Fibroblast of lung (primary cell): ENCODE results near the gene ASXL2. TPM values are rescaled to one million over a fixed set of nuclear protein-coding genes. Genes with fewer than 3 reads are reported as not detected.
"Not testable (repeated sequence)": the region's sequence is repeated elsewhere in the genome, so short reads cannot be mapped to it uniquely, and the experiment has no call there.

Experiments
- DNase-seq, 2 donors: peaks; one replicate each; pipeline versions ENCODE4 v3.0.0 to v3.0.0-alpha.2; 2010; ENCODE audit warnings: low read depth in 2 of 2
- H2AFZ ChIP-seq: 2 replicates; pipeline ENCODE4 v1.5.1; 2012; ENCODE audit warnings: low read length, control low read depth, inconsistent platforms
- H3K27ac ChIP-seq: 2 replicates; pipeline ENCODE4 v1.5.1; 2011; ENCODE audit warnings: low read length, control low read depth; ENCODE audit not compliant: insufficient read depth
- H3K27me3 ChIP-seq: 2 replicates; pipeline ENCODE4 v1.5.1; 2011; ENCODE audit warnings: mild to moderate bottlenecking, low read length; ENCODE audit not compliant: control insufficient read depth, insufficient read depth
- H3K36me3 ChIP-seq: 2 replicates; pipeline ENCODE4 v1.5.1; 2011; ENCODE audit warnings: low read length; ENCODE audit not compliant: control insufficient read depth, insufficient read depth
- H3K4me1 ChIP-seq: 2 replicates; pipeline ENCODE4 v1.5.1; 2011; ENCODE audit warnings: low read length; ENCODE audit not compliant: control insufficient read depth, insufficient read depth; ENCODE audit errors: extremely low read depth
- H3K4me2 ChIP-seq: 2 replicates; pipeline ENCODE4 v1.5.1; 2011; ENCODE audit warnings: low read length, control low read depth; ENCODE audit not compliant: insufficient read depth; ENCODE audit errors: extremely low read depth
- H3K4me3 ChIP-seq, 4 experiments: fragments of 200-600 bp in 1 of 4; sonication (generic) in 1 of 4; replicated peaks in 1 of 4; 2 replicates each; pipeline ENCODE4 v1.5.1; 2011 to 2016; ENCODE audit warnings: low read length in 4 of 4, low read depth in 3 of 4, mild to moderate bottlenecking in 3 of 4, control low read depth in 2 of 4, inconsistent platforms in 1 of 4, mixed read lengths in 1 of 4; ENCODE audit not compliant: insufficient read depth in 1 of 4; ENCODE audit errors: control extremely low read depth in 1 of 4
- H3K79me2 ChIP-seq: 2 replicates; pipeline ENCODE4 v1.5.1; 2012; ENCODE audit warnings: mild to moderate bottlenecking, low read length, inconsistent platforms; ENCODE audit not compliant: control insufficient read depth, insufficient read depth
- H3K9ac ChIP-seq: 2 replicates; pipeline ENCODE4 v1.5.1; 2011; ENCODE audit warnings: mild to moderate bottlenecking, low read length, control low read depth; ENCODE audit not compliant: insufficient read depth
- H3K9me3 ChIP-seq: 2 replicates; pipeline ENCODE4 v1.5.1; 2012; ENCODE audit warnings: low read depth, low read length; ENCODE audit not compliant: control insufficient read depth, insufficient read depth
- H4K20me1 ChIP-seq: 2 replicates; pipeline ENCODE4 v1.5.1; 2011; ENCODE audit warnings: low read length; ENCODE audit not compliant: control insufficient read depth, insufficient read depth; ENCODE audit errors: extremely low read depth
- EZH2 ChIP-seq: IDR thresholded peaks from 2 replicates; pipeline ENCODE4 v1.5.1; 2012; ENCODE audit warnings: low read length, control low read depth, mild to moderate bottlenecking; ENCODE audit errors: missing control alignments
- polyA plus RNA-seq, 2 donors: library from polyadenylated mRNA; depleted of rRNA in 1 of 2; stranded (reverse) in 1 of 2; unstranded in 1 of 2; fragments of >200 nt; gene quantifications; 2 replicates each; pipeline ENCODE4 v1.2.1, GENCODE V29; 2011 to 2012; ENCODE audit warnings: missing spikeins in 1 of 2
- total RNA-seq: library from RNA; depleted of rRNA; stranded (reverse); fragments of >200 nt; gene quantifications from 2 replicates; pipeline ENCODE4 v1.2.1, GENCODE V29; 2014
- TF ChIP-seq, protein P1 (sequence below), 2 donors: IDR thresholded peaks in 1 of 2; conservative IDR thresholded peaks in 1 of 2; 1 replicate in 1 of 2; 2 replicates in 1 of 2; pipeline ENCODE4 v1.5.1; 2011 to 2012; ENCODE audit warnings: low read length in 2 of 2, control low read depth in 1 of 2, inconsistent platforms in 1 of 2, low read depth in 1 of 2, mild to moderate bottlenecking in 1 of 2

ASXL2 gene
- total and polyA plus RNA-seq, 2 donors (not counting 1 experiment from before 2014, with no cell fraction given), result 5.9 to 16.6 TPM

DNA sequence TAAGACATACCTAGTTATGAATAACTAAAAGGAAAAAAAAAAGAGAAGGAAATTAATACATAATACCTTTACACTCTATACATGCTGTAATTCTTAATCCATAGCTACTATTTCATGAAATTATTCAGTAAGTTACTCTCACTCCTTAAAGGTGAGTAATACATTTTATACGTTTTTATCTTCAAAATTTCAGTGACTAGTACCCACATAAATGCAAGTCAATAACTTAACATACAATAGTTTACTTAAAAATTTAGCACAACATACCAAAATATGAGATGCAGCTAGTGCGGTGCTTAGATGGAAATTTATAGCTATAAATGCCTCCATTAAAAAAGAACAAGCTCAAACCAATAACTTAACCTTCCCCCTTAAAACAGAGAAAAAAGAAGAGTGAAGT, 168.9 kb downstream of the ASXL2 start:
- H3K9me3 ChIP-seq, result no peaks in the 10 kb centered on the region
- no peak for DNase-seq
- no peak overlapping the region for H3K27ac ChIP-seq
- H3K4me1 ChIP-seq, result no peaks in the 10 kb centered on the region
- no peaks in the 10 kb centered on the region for H3K36me3 ChIP-seq
- no peaks in the 10 kb centered on the region for H4K20me1 ChIP-seq
- H3K4me2 ChIP-seq, result no peak overlapping the region
- no peak overlapping the region for H2AFZ ChIP-seq
- H3K4me3 ChIP-seq, result no peak overlapping the region
- no peaks in the 10 kb centered on the region for H3K79me2 ChIP-seq
- no peaks in the 10 kb centered on the region for H3K27me3 ChIP-seq
- H3K9ac ChIP-seq, result no peak overlapping the region
- no peak for TF ChIP-seq EZH2
- TF ChIP-seq, protein P1, sequence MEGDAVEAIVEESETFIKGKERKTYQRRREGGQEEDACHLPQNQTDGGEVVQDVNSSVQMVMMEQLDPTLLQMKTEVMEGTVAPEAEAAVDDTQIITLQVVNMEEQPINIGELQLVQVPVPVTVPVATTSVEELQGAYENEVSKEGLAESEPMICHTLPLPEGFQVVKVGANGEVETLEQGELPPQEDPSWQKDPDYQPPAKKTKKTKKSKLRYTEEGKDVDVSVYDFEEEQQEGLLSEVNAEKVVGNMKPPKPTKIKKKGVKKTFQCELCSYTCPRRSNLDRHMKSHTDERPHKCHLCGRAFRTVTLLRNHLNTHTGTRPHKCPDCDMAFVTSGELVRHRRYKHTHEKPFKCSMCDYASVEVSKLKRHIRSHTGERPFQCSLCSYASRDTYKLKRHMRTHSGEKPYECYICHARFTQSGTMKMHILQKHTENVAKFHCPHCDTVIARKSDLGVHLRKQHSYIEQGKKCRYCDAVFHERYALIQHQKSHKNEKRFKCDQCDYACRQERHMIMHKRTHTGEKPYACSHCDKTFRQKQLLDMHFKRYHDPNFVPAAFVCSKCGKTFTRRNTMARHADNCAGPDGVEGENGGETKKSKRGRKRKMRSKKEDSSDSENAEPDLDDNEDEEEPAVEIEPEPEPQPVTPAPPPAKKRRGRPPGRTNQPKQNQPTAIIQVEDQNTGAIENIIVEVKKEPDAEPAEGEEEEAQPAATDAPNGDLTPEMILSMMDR (conservative IDR thresholded peaks at IDR 0.05 in 1 of 2, IDR thresholded peaks at IDR 0.05 in 1 of 2; ENCODE audit: low read depth in 1 of 2, low read length in 2 of 2), result no peak

DNA sequence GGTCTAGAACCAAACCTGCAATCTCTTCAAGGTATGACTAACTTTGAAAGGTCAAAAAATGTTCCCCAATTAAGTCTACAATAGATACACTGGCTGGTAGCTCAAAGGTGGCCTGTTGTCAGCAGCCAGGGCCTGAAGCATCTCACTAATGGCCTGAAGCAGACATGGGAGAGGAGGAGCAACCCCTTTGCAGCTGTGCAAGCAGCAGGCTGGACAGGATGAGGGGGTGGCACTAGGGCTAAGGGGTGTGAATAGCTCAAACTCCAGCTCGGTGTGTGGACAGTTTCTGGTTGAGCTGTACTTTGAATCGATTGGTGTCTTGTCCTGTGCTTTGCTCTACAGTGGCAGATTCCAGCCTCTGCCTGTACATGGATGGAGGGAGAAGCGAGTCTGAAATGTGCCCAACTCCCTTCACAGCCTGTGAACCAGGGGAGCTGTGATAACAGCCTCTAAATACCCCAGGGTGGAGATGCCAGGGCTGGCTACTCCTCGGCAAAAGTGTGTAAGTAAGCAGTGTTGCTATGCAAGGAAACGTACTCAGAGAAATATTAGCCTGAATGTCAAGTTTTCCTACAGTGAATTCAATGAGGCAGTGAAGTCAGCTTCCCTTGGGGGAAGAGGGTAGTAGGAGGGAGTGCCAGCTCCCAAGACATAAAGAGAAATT, 170.2 kb downstream of the ASXL2 start:
- no peaks in the 10 kb centered on the region for H4K20me1 ChIP-seq
- no peak overlapping the region for H3K27ac ChIP-seq
- H3K4me3 ChIP-seq, result no peak overlapping the region
- TF ChIP-seq, protein P1 (conservative IDR thresholded peaks at IDR 0.05 in 1 of 2, IDR thresholded peaks at IDR 0.05 in 1 of 2; ENCODE audit: low read depth in 1 of 2, low read length in 2 of 2), result no peak
- TF ChIP-seq EZH2, result no peak
- H3K9ac ChIP-seq, result no peak overlapping the region
- no peak overlapping the region for H2AFZ ChIP-seq
- H3K4me2 ChIP-seq, result no peak overlapping the region
- H3K9me3 ChIP-seq, result no peaks in the 10 kb centered on the region
- H3K36me3 ChIP-seq, result no peaks in the 10 kb centered on the region
- H3K4me1 ChIP-seq, result no peaks in the 10 kb centered on the region
- H3K79me2 ChIP-seq, result no peaks in the 10 kb centered on the region
- H3K27me3 ChIP-seq, result no peaks in the 10 kb centered on the region
- no peak for DNase-seq

DNA sequence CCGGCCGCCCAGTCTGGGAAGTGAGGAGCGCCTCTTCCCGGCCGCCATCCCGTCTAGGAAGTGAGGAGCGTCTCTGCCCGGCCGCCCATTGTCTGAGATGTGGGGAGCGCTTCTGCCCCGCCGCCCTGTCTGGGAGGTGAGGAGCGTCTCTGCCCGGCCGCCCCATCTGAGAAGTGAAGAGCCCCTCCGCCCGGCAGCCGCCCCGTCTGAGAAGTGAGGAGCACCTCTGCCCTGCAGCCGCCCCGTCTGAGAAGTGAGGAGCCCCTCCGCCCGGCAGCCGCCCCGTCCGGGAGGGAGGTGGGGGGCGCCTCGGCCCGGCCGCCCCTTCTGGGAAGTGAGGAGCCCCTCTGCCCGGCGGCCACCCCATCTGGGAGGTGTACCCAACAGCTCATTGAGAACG, 172.7 kb downstream of the ASXL2 start:
- not testable (repeated sequence) for H2AFZ ChIP-seq, DNase-seq, H4K20me1 ChIP-seq, H3K4me2 ChIP-seq, H3K9ac ChIP-seq, H3K27ac ChIP-seq, H3K27me3 ChIP-seq, H3K79me2 ChIP-seq, H3K4me1 ChIP-seq, H3K9me3 ChIP-seq, H3K36me3 ChIP-seq, H3K4me3 ChIP-seq
